NCI-H345 treated with DMSO at 0.1 percent for 48 hours (cell line): Measurements from ENCODE around the gene NT5C1A.

Experiments
- DNase-seq: peaks from one replicate; lab custom pipeline; 2025; ENCODE audit not compliant: unreplicated experiment; lab: John Stamatoyannopoulos, UW

NT5C1A gene

GRCh38 chr1:39663559-39663958, 8.3 kb downstream of the NT5C1A start:
- DNase-seq = no peak

GRCh38 chr1:39662861-39663260, 9.0 kb downstream of the NT5C1A start:
- no peak for DNase-seq

DNA sequence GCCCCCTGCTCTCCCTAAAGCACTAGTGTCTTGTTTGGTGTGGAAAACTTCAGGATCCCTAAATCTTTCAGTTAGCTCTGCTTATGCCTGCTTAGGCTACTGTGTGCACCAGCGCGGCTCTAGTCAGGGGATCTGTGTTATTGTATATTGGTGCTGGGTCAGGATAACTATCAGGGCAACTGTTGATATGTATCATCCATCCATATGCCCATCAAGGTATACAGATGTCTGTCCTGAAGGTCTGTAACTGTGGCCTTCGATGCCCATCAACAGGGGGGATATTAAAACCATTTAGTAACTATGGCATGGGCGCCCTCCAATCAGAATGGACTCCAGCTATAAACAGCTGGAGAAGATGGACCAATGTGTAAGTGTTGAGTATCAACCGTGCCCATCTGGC, 12.4 kb downstream of the NT5C1A start:
- DNase-seq = no peak

DNA sequence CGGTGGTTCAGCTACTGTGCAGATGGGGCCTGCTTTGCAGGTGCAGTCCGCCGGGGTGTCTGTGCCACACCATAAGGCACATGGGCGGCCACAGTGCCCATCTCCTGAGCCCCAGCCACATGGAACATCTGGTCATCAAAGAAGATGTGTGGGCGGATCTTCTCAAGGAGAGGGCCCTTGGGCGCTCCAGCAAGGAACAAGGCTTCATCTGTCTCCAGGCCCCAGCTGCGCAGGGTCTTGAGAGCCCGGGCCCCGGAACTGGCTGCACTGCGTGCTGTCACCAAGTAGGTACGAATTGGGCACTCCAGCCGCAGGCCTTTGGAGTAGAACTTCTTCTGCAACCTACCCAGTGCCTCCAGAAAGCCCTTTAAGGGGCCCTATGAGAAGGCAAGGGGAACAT, 12.8 kb downstream of the NT5C1A start:
- no peak for DNase-seq

- DNase-seq = peak; percentile 13
Observed at GRCh38 chr1:39657923-39658485, 13.9 kb downstream of the NT5C1A start.

DNA sequence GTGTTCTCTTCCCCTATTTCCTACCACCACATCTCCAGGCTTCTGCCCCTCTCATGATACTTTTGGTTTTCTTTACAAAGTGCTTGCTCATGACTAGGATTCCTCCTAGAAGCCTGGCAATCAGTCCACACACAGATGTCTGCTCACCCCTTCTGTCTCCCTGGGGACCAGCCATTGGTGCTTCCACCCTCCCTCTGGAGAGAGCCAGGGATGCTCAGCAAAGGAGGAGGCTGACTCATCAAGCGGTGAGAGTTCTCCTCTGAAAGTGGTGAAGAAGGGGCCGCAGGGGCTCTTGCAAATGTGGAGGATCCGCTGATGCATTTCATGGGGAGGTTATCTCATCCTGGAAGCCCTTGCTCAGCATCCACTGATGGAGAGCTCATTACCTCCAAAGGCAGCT, 14.5 kb downstream of the NT5C1A start:
- DNase-seq = no peak

- no peak for DNase-seq
Observed at GRCh38 chr1:39656391-39656790, 15.5 kb downstream of the NT5C1A start.

DNA sequence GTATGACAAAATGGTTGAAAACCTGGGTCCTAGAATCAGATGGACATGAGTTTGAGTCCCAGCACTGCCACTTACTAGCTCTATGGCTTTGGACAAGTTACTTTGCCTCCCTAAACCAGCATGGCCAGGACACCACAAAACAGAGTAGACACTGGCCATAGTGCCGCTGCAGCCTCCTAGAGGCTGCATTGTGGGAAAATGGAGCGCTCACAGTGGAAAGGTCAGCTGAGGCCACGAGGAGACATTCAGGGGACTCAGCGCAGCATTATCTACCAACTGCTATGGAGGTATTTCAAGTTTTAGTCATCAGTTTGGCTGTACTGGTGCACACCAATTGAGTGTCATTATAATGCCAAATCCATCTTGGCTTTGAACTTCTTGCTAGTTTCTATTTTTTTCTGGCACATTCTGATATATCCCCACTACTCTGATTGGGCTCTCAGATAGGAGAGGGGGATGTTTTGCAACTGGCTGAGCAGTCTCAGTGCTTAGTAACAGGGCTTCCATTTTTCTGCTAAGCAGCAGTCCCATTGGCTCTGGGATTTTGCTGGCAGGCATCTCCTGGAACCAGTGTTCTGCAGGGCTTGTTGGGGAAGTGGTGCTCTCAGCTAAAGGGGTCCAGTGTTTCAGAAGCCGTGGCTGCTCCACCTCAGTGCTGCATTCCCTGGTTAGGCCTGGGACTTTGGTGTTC, 16.2 kb downstream of the NT5C1A start:
- DNase-seq = no peak

GRCh38 chr1:39654291-39654690, 17.6 kb downstream of the NT5C1A start:
- DNase-seq = no peak

GRCh38 chr1:39653546-39654031, 18.3 kb downstream of the NT5C1A start:
- DNase-seq = peak; percentile 67

GRCh38 chr1:39652554-39652953, 19.4 kb downstream of the NT5C1A start:
- no peak for DNase-seq

- DNase-seq = no peak
Observed at GRCh38 chr1:39652105-39652504, 19.8 kb downstream of the NT5C1A start.

GRCh38 chr1:39650431-39650830, 21.5 kb downstream of the NT5C1A start:
- DNase-seq = no peak

DNA sequence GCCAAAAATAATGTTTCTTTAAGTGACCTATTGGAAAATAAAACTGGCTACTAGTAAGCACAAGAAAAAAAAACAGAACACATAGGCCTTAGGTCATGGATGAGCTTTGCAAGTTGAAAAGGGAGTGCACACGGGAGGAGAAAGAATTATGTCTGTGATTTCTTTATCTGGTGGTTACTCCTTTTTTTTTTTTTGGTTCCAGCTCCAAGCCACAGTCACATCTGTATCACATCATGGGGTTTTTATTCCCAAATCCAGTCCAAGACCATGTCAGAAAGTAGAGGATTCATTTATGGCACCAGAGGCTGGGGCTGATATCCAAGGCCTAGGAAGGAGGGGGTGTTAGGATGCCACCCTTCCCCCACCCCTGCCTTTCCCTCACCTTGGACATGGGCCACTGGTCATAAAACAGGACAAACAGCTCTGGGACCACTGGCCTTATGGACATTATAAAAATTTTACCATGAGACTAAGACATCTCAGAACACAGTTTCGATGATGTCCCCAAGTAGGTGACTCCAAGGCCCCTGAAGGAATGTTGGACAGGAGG, 22.2 kb downstream of the NT5C1A start:
- no peak for DNase-seq

GRCh38 chr1:39648496-39648895, 23.4 kb downstream of the NT5C1A start:
- no peak for DNase-seq

DNA sequence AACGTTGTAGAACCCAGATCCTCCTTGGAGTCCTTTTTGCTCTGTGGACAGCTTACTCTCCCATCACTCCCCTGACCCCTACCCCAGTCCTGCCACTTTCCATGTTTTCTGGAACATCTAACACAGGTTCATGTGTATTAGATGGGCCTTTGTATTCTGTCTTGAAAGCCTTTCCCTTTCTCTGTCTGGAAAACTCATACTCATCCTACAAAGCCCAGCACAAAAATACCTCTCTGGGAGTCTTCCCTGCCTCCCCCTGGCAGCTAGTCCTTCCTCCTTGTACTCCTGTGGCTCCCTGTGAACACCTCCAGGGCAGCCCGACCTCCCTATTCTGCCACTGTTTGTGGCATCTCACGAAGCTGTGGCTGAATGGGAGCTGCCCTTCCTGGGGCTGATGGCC, 24.7 kb downstream of the NT5C1A start:
- no peak for DNase-seq

- no peak for DNase-seq
Observed at GRCh38 chr1:39646232-39647081, 25.4 kb downstream of the NT5C1A start.

- DNase-seq = no peak
Observed at GRCh38 chr1:39645411-39646043, 26.4 kb downstream of the NT5C1A start.

DNA sequence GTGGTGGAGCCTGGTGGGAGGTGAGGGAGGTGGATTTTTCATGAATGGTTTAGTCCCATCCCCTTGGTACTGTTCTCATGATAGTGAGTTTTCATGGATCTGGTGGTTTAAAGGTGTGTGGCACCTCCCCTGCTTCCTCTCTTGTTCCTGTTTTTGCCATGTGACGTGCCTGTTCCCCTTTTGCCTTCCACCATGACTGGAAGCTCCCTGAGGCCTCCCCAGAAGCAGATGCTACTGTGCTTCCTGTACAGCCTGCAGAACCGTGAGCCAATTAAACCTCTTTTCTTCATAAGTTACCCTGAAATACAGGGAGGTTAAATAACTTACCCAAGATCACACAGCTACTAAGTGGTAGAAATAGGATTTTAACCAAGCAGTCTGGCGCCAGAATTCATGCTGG, 28.2 kb downstream of the NT5C1A start:
- DNase-seq = no peak

DNA sequence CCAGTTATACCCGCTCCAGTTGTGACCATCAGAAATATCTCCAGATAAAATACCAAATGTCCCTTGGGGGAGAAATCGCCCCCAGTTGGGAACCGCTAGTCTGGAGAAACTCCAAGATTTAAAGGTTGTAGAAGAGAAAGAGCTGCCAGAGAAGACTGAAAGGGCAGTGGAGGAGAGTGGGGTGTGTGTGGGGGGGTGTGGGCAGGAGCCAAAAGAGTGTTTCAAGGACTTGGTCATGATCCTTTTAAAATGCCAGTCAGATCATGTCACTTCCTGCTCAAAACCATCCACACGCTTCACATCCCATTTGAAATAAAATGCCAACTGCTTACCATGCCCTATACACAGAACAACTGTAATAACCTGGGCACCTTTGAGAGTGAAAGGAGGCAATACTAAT, 29.1 kb downstream of the NT5C1A start:
- no peak for DNase-seq

DNA sequence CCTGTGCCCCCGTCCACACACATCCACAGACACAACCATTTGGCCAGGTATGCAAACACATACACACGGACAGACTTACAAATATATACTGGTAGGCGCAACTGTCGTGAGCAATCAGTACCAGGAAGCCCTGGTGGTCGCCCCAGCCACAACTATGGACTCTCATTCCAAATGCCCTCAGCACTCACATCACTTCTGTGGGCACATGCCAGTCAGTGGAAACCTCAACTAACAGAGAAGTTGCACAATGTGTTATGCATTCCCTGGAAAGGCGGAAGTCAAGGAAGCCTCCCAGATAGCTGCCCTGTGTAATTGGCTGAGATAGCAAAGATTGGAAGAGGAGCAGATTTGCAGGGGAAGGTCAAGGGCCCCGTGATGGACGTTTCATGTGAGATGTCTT, 31.0 kb downstream of the NT5C1A start:
- DNase-seq = no peak
